ENCODE data around the gene IMP4. TPM values are rescaled to one million over a fixed set of nuclear protein-coding genes. Genes with fewer than 3 reads are reported as not detected.

Gene IMP4
- total and polyA plus RNA-seq, 10 of the 15 experiments (the other 5 are each of a cell fraction or from before 2014, with no cell fraction given), result 41.4 to 242 (median 166) TPM

GRCh38 chr2:130345091-130345490 lies 2.4 kb downstream of the IMP4 start (continued):
- TF ChIP-seq ZBTB11 (CRISPR knock-in tag; IDR thresholded peaks at IDR 0.05), result no peak

- Histone ChIP-seq H3K4me2 (ENCODE audit: control insufficient read depth, insufficient read depth) (no peak overlapping the region), H3K4me3 (no peak overlapping the region), H3K36me3 (ENCODE audit: control insufficient read depth in 2 of 2, insufficient read depth in 2 of 2, low read length in 1 of 2) (peaks cover 19 to 22% of the 10 kb centered on the region in 2 experiments), H3K27me3 (replicated peaks in 1 of 2; ENCODE audit: control insufficient read depth in 2 of 2, insufficient read depth in 2 of 2, low read length in 1 of 2) (no peaks in the 10 kb centered on the region), H3K79me2 (ENCODE audit: control insufficient read depth, insufficient read depth, low read length) (peaks cover 26% of the 10 kb centered on the region), H3K27ac (ENCODE audit: control insufficient read depth, insufficient read depth) (no peak overlapping the region), H3K9me3 (replicated peaks; ENCODE audit: control insufficient read depth, insufficient read depth, low read length) (no peaks in the 10 kb centered on the region), H2AFZ (ENCODE audit: control insufficient read depth, low read depth, low read length) (no peak overlapping the region), H3K9ac (ENCODE audit: control insufficient read depth, insufficient read depth, low read length) (no peak overlapping the region), H3K4me1 (ENCODE audit: control insufficient read depth, insufficient read depth, low read length) (peaks cover 23% of the 10 kb centered on the region), H4K20me1 (ENCODE audit: control insufficient read depth, insufficient read depth) (no peaks in the 10 kb centered on the region)
- DNase-seq (ENCODE audit: low read depth, low spot score) (no peak), FAIRE-seq (no peak), ATAC-seq (no peak)
- in situ Hi-C loops (cut with MboI), result loop anchor here (25.0 kb wide), 1 partner anchor 1467 kb away; no protein-coding TSS in a partner anchor
- ChIA-PET RAD21 (ENCODE audit: unreplicated experiment) (no interaction called here), POLR2A (no interaction called here), SMC1A (ENCODE audit: uncharacterized antibody, unreplicated experiment) (no interaction called here), CTCF (no interaction called here)
- intact Hi-C loops (cut with micrococcal nuclease; ENCODE audit: unreplicated experiment), result loop anchor here (10.0 kb wide), 1 partner anchor 759 kb away; the partner anchor contains the start of gene PLEKHB2
- BruUV-seq (replicated peaks), result no TSS peak
- WGBS (ENCODE audit: insufficient coverage, insufficient replicate concordance, low lambda C conversion rate, missing lambda C conversion rate), result 97% methylated on average over 21 of the region's 21 CpGs
- TF ChIP-seq CEBPZ (IDR thresholded peaks at IDR 0.05; ENCODE audit: low read depth, low read length) (no peak), POLR2AphosphoS5 (IDR thresholded peaks at IDR 0.05; ENCODE audit: low read length) (0 out of 2 replicates have a peak, but pooled peaks have one; percentile 1)
Observed at GRCh38 chr2:130345611-130346010, 2.9 kb downstream of the IMP4 start.

Measured in GM12878 (cell line).